ENCODE results near the gene CCDC9. TPM values are rescaled to one million over a fixed set of nuclear protein-coding genes. Genes with fewer than 3 reads are reported as not detected.

The CCDC9 gene
- total and polyA plus RNA-seq, 2 of the 8 experiments (the other 6 are each of a cell fraction or from before 2014, with no cell fraction given) = 3.7 to 29.8 TPM

DNA sequence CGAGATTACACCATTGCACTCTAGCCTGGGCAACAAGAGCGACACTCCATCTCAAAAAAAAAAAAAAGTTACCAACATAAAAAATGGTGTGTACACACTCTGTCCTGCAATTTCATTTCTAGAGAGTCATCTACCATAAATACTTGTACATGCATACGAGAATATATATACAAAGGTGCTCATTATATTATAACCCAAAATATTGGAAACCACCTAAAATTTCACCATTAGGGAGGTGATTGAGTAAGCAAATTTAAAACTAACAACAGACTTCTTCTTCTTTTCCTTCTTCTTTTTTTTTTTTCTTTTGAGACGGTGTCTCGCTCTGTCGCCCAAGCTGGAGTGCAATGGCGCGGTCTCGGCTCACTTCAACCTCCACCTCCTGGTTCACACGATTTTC is 45.9 kb downstream of the CCDC9 start:
- H2AFZ ChIP-seq (ENCODE audit: low read length) = no peak overlapping the region
- no peak for TF ChIP-seq PHF8 (conservative IDR thresholded peaks at IDR 0.05; ENCODE audit: low read depth, low read length)
- no peak for TF ChIP-seq ZNF274 (IDR thresholded peaks at IDR 0.05; ENCODE audit: borderline replicate concordance, extremely low read depth, low read length)
- TF ChIP-seq CTCF (IDR thresholded peaks at IDR 0.05; ENCODE audit: control extremely low read depth in 1 of 3, insufficient read depth in 1 of 3, low read depth in 1 of 3, low read length in 3 of 3) = no peak
- H3K4ac ChIP-seq (replicated peaks; ENCODE audit: insufficient read length, low read depth, low read length) = no peak overlapping the region
- H3K27me3 ChIP-seq (replicated peaks in 1 of 4; ENCODE audit: control insufficient read depth in 3 of 4, extremely low read depth in 1 of 4, insufficient read depth in 3 of 4, low read length in 3 of 4) = no peaks in the 10 kb centered on the region
- H3K23ac ChIP-seq (ENCODE audit: insufficient read length) = no peak overlapping the region
- no peak overlapping the region for H3K27ac ChIP-seq (ENCODE audit: low read depth, low read length)
- H2BK5ac ChIP-seq (ENCODE audit: low read depth, low read length) = no peak overlapping the region
- no peak overlapping the region for H3K18ac ChIP-seq (ENCODE audit: extremely low read depth, low read length)
- ChIA-PET POLR2A (ENCODE audit: partially characterized antibody) (no interaction called here), CTCF (ENCODE audit: partially characterized antibody) (interaction anchor here (0.8 to 1.1 kb wide), 4 partner anchors 13 to 76 kb away, joined by 3 to 5 read pairs (median 3); no protein-coding TSS in a partner anchor)
- H3K4me1 ChIP-seq (replicated peaks in 1 of 4; ENCODE audit: control insufficient read depth in 3 of 4, insufficient read depth in 4 of 4, low read length in 3 of 4) = peaks cover 0 to 4% (median 0%) of the 10 kb centered on the region in 4 experiments; a peak in 2 of 7 replicates
- no peak overlapping the region for H2BK120ac ChIP-seq (replicated peaks; ENCODE audit: low read depth, low read length)
- DNase-seq (ENCODE audit: low read depth in 1 of 2, low spot score in 2 of 2) (no peak), FAIRE-seq (no peak)
- H3K14ac ChIP-seq (ENCODE audit: insufficient read length) = no peak overlapping the region
- no peaks in the 10 kb centered on the region for H3K79me2 ChIP-seq (ENCODE audit: control insufficient read depth in 1 of 2, insufficient read depth in 2 of 2, low read length in 2 of 2)
- H2BK12ac ChIP-seq (ENCODE audit: low read depth, low read length) = no peak overlapping the region
- H2BK20ac ChIP-seq (ENCODE audit: low read length) = no peak overlapping the region
- no peak overlapping the region for H2BK15ac ChIP-seq (ENCODE audit: low read length)
- no peak overlapping the region for H3K56ac ChIP-seq (replicated peaks; ENCODE audit: insufficient read length, low read depth, low read length)
- no peaks in the 10 kb centered on the region for H3K79me1 ChIP-seq (ENCODE audit: low read depth, low read length)
- no peaks in the 10 kb centered on the region for H4K20me1 ChIP-seq (replicated peaks in 1 of 2; ENCODE audit: control insufficient read depth in 1 of 2, insufficient read depth in 2 of 2, low read length in 2 of 2)
- no peak overlapping the region for H4K8ac ChIP-seq (ENCODE audit: extremely low read depth, insufficient read depth, low read length)
- WGBS, 2 experiments (ENCODE audit: extremely low coverage in 1 of 2, insufficient coverage in 1 of 2, insufficient read length in 1 of 2, insufficient replicate concordance in 2 of 2, low coverage in 1 of 2, low lambda C conversion rate in 2 of 2, missing lambda C conversion rate in 1 of 2) = 89% methylated on average over 10 of the region's 10 CpGs; no CpG with 5 or more reads in 1 of the 2 experiments
- no peaks in the 10 kb centered on the region for H3K36me3 ChIP-seq (ENCODE audit: control insufficient read depth in 2 of 4, insufficient read depth in 4 of 4, low read length in 3 of 4)
- no peak overlapping the region for H2AK5ac ChIP-seq (ENCODE audit: low read depth, low read length)
- H3K23me2 ChIP-seq (ENCODE audit: low read depth, low read length) = no peaks in the 10 kb centered on the region
- H4K91ac ChIP-seq (replicated peaks; ENCODE audit: insufficient read length, low read length) = no peak overlapping the region
- H3K9me3 ChIP-seq (ENCODE audit: insufficient read depth in 2 of 2, low read depth in 1 of 2, low read length in 1 of 2) = no peaks in the 10 kb centered on the region
- no peak overlapping the region for H3K9ac ChIP-seq (replicated peaks in 1 of 4; ENCODE audit: extremely low read depth in 1 of 4, low read depth in 3 of 4, low read length in 3 of 4)
- no peak overlapping the region for H3K4me3 ChIP-seq (ENCODE audit: extremely low read depth in 1 of 4, insufficient read depth in 2 of 4, low read depth in 3 of 4, low read length in 4 of 4)
- no peak overlapping the region for H4K5ac ChIP-seq (ENCODE audit: insufficient read length, low read depth, low read length)
- no peak overlapping the region for H3K4me2 ChIP-seq (ENCODE audit: insufficient read depth in 1 of 2, low read depth in 2 of 2, low read length in 2 of 2)

Measured in H1 (cell line).